NCI-H524 treated with DMSO at 0.1 percent for 48 hours (cell line): ENCODE data around the gene CACNA1B.
"Not testable (repeated sequence)": the region's sequence is repeated elsewhere in the genome, so short reads cannot be mapped to it uniquely, and the experiment has no call there.

Experiments
- DNase-seq: peaks from one replicate; lab custom pipeline; 2025; lab: John Stamatoyannopoulos, UW

The CACNA1B gene

GRCh38 chr9:138015021-138015829 lies 137.6 kb downstream of the CACNA1B start:
- DNase-seq: no peak

GRCh38 chr9:138016406-138017187 lies 139.0 kb downstream of the CACNA1B start:
- no peak for DNase-seq

GRCh38 chr9:138017200-138017599 lies 139.6 kb downstream of the CACNA1B start:
- no peak for DNase-seq

- DNase-seq: not testable (repeated sequence)
These were observed 141.9 kb downstream of the CACNA1B start for GRCh38 chr9:138019514-138019913.

- DNase-seq: no peak
These were observed 142.7 kb downstream of the CACNA1B start for GRCh38 chr9:138020120-138020794.

GRCh38 chr9:138020795-138021182 lies 143.2 kb downstream of the CACNA1B start:
- no peak for DNase-seq

DNA sequence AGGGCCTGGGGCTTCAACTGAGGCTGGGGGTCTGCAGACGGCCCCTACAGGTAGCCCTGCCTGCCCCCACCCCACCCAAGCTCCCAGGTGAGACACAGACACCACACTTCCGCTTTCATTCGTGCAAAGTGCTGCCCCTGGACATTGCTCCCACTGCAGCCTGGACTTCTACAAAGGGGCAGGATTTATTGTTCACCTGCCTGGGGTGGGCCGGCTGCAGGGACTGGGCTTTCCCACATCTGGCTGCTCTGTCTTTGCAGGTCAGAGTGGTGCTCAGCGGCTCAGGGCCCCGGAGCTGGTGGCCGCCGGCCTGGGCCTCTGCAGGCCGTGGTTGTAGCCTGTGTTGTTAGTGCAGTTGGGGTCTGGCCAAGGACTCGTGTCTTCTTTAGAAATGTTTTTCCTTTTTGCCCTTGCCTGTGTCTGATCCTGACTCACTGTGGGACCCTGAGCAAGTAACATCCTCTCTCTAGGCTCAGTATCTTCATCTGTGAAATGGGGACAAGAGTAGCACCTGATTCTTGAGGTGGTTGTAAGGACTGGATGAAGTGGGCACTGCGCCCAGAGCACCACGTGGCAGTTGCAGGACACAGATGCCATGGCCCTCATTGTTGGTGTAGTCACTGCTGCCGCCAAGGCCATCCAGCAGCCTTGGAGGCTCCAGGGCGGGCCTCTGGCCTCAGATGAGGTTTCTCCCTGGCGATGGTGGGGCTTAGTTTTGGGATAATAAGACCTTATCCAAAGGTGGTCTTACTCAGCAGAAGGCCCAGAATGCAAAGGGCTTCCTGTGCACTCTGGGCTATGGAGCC lies 143.9 kb downstream of the CACNA1B start:
- no peak for DNase-seq

- DNase-seq: no peak
These were observed 144.6 kb downstream of the CACNA1B start for GRCh38 chr9:138022121-138022741.

GRCh38 chr9:138022756-138023393 lies 145.3 kb downstream of the CACNA1B start:
- DNase-seq: no peak

DNA sequence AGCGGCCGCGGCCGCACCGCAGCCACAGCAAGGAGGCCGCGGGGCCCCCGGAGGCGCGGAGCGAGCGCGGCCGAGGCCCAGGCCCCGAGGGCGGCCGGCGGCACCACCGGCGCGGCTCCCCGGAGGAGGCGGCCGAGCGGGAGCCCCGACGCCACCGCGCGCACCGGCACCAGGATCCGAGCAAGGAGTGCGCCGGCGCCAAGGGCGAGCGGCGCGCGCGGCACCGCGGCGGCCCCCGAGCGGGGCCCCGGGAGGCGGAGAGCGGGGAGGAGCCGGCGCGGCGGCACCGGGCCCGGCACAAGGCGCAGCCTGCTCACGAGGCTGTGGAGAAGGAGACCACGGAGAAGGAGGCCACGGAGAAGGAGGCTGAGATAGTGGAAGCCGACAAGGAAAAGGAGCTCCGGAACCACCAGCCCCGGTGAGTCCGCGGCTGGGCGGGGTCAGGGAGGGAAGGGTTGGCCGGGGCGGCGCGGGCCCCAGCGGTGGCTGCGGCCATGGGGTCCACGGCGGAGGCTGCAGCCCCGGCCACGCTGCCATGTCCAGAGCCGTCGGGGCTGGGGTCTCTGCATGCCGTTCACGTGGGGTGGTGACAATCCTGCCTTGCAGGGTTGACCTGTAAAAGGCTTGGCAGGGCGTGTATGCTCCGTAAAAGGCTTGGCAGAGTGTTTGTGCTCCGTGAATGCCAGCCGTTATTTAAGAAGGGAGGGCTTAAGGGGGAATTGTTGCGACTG lies 146.0 kb downstream of the CACNA1B start:
- no peak for DNase-seq

DNA sequence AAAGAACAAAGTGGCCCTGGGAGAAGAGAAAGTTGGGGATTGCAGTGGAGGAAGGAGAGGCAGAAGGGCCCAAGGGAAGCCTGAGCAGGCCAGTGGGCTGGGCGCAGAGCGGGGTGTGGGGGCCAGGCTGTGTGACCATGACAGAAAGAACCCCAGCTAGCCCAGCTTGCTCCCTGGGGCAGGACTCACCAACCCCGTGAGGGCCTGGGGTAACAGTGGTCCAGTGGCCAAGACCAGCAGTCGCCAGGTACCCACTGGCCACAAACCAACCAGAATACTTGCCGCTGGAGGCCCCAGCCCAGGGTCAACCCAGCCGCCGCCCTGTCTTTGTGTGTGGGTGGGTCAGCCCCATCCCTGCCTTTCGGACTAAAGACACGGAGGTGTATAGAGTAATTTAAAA lies 146.5 kb downstream of the CACNA1B start:
- no peak for DNase-seq

DNA sequence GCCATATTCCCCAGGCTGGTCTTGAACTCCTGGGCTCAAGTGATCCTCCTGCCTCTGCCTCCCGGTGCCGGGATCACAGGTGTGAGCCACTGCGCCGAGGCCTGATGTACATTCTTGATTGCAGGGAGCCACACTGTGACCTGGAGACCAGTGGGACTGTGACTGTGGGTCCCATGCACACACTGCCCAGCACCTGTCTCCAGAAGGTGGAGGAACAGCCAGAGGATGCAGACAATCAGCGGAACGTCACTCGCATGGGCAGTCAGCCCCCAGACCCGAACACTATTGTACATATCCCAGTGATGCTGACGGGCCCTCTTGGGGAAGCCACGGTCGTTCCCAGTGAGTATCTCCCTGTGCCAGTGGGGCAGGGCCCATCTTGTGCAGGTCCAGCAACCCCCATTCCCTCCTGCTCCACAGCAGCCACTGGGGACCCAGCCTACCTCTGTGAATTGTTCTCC lies 147.3 kb downstream of the CACNA1B start:
- no peak for DNase-seq

GRCh38 chr9:138025417-138025816 lies 147.8 kb downstream of the CACNA1B start:
- DNase-seq: no peak

- no peak for DNase-seq
These were observed 148.3 kb downstream of the CACNA1B start for GRCh38 chr9:138025908-138026307.

GRCh38 chr9:138028596-138028995 lies 151.0 kb downstream of the CACNA1B start:
- no peak for DNase-seq

GRCh38 chr9:138031186-138031585 lies 153.6 kb downstream of the CACNA1B start:
- no peak for DNase-seq

- DNase-seq: peak; percentile 4
These were observed 156.4 kb downstream of the CACNA1B start for GRCh38 chr9:138033950-138034349.

- DNase-seq: no peak
These were observed 159.6 kb downstream of the CACNA1B start for GRCh38 chr9:138037140-138037539.

DNA sequence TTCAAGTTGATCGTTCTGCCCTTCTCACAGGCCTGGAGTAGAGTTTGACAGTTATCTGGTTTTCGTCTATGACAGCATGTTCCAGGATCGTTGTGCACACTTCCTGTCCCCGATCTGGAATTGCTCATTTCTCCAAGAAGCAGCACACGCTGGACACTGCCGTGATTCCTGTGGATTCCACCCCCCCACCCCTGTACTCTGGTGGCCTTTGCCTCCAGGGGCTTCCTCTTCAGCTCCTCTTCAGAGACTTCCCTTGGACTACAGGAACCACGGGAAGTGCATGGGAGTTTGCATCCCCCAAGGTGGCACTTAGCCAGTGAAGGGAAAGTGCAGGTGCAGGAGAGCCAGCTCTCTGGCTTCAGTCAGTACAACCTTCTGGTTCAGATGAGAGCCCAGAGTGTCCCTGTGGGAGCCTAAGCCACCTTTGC lies 160.7 kb downstream of the CACNA1B start:
- no peak for DNase-seq
